ENCODE measurements around the gene TMEM89.

GRCh38 chr3:48642605-48643004 lies 21.0 kb upstream of the TMEM89 start:
- no peak for TF ChIP-seq CTCF (IDR thresholded peaks at IDR 0.05)
- TF ChIP-seq POLR2A (IDR thresholded peaks at IDR 0.05), result no peak
